Measurements from ENCODE around the gene SULT1A3. TPM values are rescaled to one million over a fixed set of nuclear protein-coding genes. Genes with fewer than 3 reads are reported as not detected.

SULT1A3 gene
- total and polyA plus RNA-seq, 12 donors, result 0.59 to 35.0 (median 6.7) TPM

GRCh38 chr16:30184096-30184890 is 14.8 kb upstream of the SULT1A3 start:
- peak; percentile 23 to 25 for DNase-seq
- Histone ChIP-seq H3K4me1 (peaks cover 0 to 51% (median 10%) of the 10 kb centered on the region in 9 donors), H3K27me3 (no peaks in the 10 kb centered on the region), H3K36me3 (peaks cover 0 to 31% (median 0%) of the 10 kb centered on the region in 9 donors), H3K27ac (peak overlapping the region in 7 of 10 donors; percentile 37 to 96 (median 54)), H3K4me3 (peak overlapping the region in 9 of 10 donors; percentile 45 to 85 (median 68)), H3K9me3 (no peaks in the 10 kb centered on the region)
- WGBS, 2 donors, result 37 to 44% methylated on average over 24 of the region's 24 CpGs
- TF ChIP-seq CTCF (IDR thresholded peaks at IDR 0.05), result no peak
- peak in 2 of 8 donors; percentile 6 to 33 for ATAC-seq
- intact Hi-C loops (cut with DNase I), result no loop called here

GRCh38 chr16:30184891-30185682 is 14.0 kb upstream of the SULT1A3 start:
- H3K4me3 ChIP-seq, result peak overlapping the region in 7 of 10 donors; percentile 51 to 85 (median 68)
- 84 to 86% methylated on average over 13 of the region's 13 CpGs for WGBS, 2 donors
- peaks cover 0 to 31% (median 0%) of the 10 kb centered on the region in 9 donors for H3K36me3 ChIP-seq
- H3K27ac ChIP-seq, result peak overlapping the region in 5 of 10 donors; percentile 39 to 96 (median 56)
- ATAC-seq (peak in 3 of 8 donors; percentile 1 to 2 (median 1)), DNase-seq (peak; percentile 7 to 18)
- peaks cover 0 to 51% (median 10%) of the 10 kb centered on the region in 9 donors for H3K4me1 ChIP-seq
- intact Hi-C loops (cut with DNase I), result no loop called here
- no peak for TF ChIP-seq CTCF (IDR thresholded peaks at IDR 0.05)
- no peaks in the 10 kb centered on the region for H3K9me3 ChIP-seq
- no peaks in the 10 kb centered on the region for H3K27me3 ChIP-seq

GRCh38 chr16:30185683-30186421 is 13.2 kb upstream of the SULT1A3 start:
- TF ChIP-seq CTCF (IDR thresholded peaks at IDR 0.05), result no peak
- ATAC-seq (peak; percentile 9 to 50 (median 26)), DNase-seq (peak; percentile 29 to 51)
- Histone ChIP-seq H3K4me3 (peak overlapping the region in 4 of 10 donors; percentile 64 to 85 (median 70)), H3K27ac (peak overlapping the region in 5 of 10 donors; percentile 39 to 96 (median 56)), H3K4me1 (peaks cover 0 to 51% (median 10%) of the 10 kb centered on the region in 9 donors), H3K36me3 (peaks cover 0 to 31% (median 0%) of the 10 kb centered on the region in 9 donors), H3K27me3 (no peaks in the 10 kb centered on the region), H3K9me3 (no peaks in the 10 kb centered on the region)
- WGBS, 2 donors, result 78 to 84% methylated on average over 15 of the region's 15 CpGs
- intact Hi-C loops (cut with DNase I), result no loop called here

- ATAC-seq, result no peak
- intact Hi-C loops (cut with DNase I), result no loop called here
- DNase-seq, result no peak
- Histone ChIP-seq H3K27ac (peak overlapping the region in 4 of 10 donors; percentile 39 to 96 (median 58)), H3K27me3 (no peaks in the 10 kb centered on the region), H3K4me1 (peaks cover 0 to 51% (median 10%) of the 10 kb centered on the region in 9 donors), H3K36me3 (peaks cover 0 to 31% (median 0%) of the 10 kb centered on the region in 9 donors), H3K9me3 (no peaks in the 10 kb centered on the region), H3K4me3 (peak overlapping the region in 3 of 10 donors; percentile 8 to 71 (median 12))
- WGBS, 2 donors, result 84 to 93% methylated on average over 8 to 9 of the region's 9 CpGs
- TF ChIP-seq CTCF (IDR thresholded peaks at IDR 0.05), result no peak
Measured at GRCh38 chr16:30186444-30186781, 12.6 kb upstream of the SULT1A3 start.
